ENCODE measurements around the gene TRDN.

The TRDN gene

DNA sequence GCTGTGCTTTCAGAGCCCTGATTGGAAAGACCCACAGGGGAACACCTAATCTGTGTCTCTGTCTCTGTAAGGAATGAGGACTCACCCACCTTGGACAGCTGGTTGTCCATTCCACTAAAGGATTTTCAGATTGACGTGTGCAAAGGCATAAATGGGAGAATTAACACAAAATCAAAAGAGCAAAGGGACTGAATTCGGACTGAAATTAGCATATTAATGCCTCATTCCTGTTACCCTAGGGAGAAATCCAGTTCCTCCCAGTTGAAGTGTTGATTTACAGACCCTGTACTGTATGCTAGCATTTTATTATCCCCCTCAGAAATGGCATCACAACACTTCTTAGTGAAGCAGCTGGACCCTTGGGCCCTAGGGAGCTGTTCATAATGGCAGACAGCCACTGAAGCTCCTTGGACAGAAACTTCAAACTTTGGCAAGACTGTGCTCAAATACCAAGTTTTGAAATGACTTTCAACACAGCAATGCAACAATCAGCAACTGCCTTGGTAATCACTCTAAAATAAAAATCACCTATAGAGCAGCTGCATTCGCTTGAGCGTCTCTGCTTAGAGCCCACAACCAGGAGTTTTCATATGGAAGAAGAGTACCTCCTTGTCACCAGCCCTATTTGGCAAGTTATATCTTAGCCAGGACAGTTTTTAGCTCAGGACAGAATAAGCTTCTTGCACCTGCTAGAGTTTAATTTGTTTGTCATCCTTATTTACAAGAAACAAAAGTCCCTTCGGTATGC is 118.1 kb downstream of the TRDN start:
- Histone ChIP-seq H3K27me3 (ENCODE audit: control insufficient read depth, low read length) (no peaks in the 10 kb centered on the region), H3K4me2 (ENCODE audit: low read length) (no peak overlapping the region), H3K36me3 (ENCODE audit: control insufficient read depth, low read length) (no peaks in the 10 kb centered on the region), H4K20me1 (ENCODE audit: control insufficient read depth, insufficient read depth, low read depth, low read length) (no peaks in the 10 kb centered on the region), H3K4me3 (ENCODE audit: low read length) (no peak overlapping the region), H3K9me2 (replicated peaks; ENCODE audit: control insufficient read depth, low read length) (no peaks in the 10 kb centered on the region), H3F3A (ENCODE audit: control insufficient read depth, insufficient read depth) (no peaks in the 10 kb centered on the region), H3K79me2 (ENCODE audit: control insufficient read depth, low read length) (no peaks in the 10 kb centered on the region), H3K27ac (ENCODE audit: low read depth, low read length) (no peak overlapping the region), H3K9me3 (ENCODE audit: control insufficient read depth, insufficient read depth, low read length) (no peaks in the 10 kb centered on the region; the same call in 1 of the 2 replicates), H3K4me1 (ENCODE audit: control insufficient read depth, low read length) (no peaks in the 10 kb centered on the region)
- no peak for TF ChIP-seq EZH2phosphoT487 (IDR thresholded peaks at IDR 0.05; ENCODE audit: borderline replicate concordance, low read length)
- TF ChIP-seq, protein P1, sequence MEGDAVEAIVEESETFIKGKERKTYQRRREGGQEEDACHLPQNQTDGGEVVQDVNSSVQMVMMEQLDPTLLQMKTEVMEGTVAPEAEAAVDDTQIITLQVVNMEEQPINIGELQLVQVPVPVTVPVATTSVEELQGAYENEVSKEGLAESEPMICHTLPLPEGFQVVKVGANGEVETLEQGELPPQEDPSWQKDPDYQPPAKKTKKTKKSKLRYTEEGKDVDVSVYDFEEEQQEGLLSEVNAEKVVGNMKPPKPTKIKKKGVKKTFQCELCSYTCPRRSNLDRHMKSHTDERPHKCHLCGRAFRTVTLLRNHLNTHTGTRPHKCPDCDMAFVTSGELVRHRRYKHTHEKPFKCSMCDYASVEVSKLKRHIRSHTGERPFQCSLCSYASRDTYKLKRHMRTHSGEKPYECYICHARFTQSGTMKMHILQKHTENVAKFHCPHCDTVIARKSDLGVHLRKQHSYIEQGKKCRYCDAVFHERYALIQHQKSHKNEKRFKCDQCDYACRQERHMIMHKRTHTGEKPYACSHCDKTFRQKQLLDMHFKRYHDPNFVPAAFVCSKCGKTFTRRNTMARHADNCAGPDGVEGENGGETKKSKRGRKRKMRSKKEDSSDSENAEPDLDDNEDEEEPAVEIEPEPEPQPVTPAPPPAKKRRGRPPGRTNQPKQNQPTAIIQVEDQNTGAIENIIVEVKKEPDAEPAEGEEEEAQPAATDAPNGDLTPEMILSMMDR (IDR thresholded peaks at IDR 0.05; ENCODE audit: low read depth, low read length, poor library complexity, severe bottlenecking): no peak

DNA sequence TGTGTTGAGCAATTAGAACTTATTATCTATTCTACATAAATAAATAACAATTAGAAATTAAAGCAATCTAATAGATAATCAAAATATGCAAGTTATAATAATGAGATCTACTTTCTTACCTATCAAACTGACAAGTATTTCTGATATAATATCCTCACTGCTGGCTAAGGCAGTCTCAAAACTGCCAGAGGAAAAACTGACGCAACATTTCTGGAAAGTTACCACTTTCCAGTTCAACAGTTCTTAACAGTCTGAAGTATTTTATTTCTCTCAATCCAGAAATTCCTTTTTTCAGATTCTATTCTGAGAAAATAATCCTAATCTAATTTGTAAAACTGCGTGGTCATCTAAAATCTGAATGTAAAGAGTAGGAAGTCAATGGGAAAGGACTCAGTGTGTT is 121.0 kb downstream of the TRDN start:
- no peak overlapping the region for H3K4me3 ChIP-seq (ENCODE audit: low read length)
- H3K27me3 ChIP-seq (ENCODE audit: control insufficient read depth, low read length): no peaks in the 10 kb centered on the region
- H3K4me1 ChIP-seq (ENCODE audit: control insufficient read depth, low read length): no peaks in the 10 kb centered on the region
- TF ChIP-seq EZH2phosphoT487 (IDR thresholded peaks at IDR 0.05; ENCODE audit: borderline replicate concordance, low read length): no peak
- TF ChIP-seq, protein P1 (IDR thresholded peaks at IDR 0.05; ENCODE audit: low read depth, low read length, poor library complexity, severe bottlenecking): no peak
- H3K9me2 ChIP-seq (replicated peaks; ENCODE audit: control insufficient read depth, low read length): no peaks in the 10 kb centered on the region
- no peaks in the 10 kb centered on the region for H3K9me3 ChIP-seq (ENCODE audit: control insufficient read depth, insufficient read depth, low read length)
- no peak overlapping the region for H3K4me2 ChIP-seq (ENCODE audit: low read length)
- no peaks in the 10 kb centered on the region for H3K79me2 ChIP-seq (ENCODE audit: control insufficient read depth, low read length)
- no peaks in the 10 kb centered on the region for H4K20me1 ChIP-seq (ENCODE audit: control insufficient read depth, insufficient read depth, low read depth, low read length)
- H3F3A ChIP-seq (ENCODE audit: control insufficient read depth, insufficient read depth): no peaks in the 10 kb centered on the region
- H3K27ac ChIP-seq (ENCODE audit: low read depth, low read length): no peak overlapping the region
- no peaks in the 10 kb centered on the region for H3K36me3 ChIP-seq (ENCODE audit: control insufficient read depth, low read length)

DNA sequence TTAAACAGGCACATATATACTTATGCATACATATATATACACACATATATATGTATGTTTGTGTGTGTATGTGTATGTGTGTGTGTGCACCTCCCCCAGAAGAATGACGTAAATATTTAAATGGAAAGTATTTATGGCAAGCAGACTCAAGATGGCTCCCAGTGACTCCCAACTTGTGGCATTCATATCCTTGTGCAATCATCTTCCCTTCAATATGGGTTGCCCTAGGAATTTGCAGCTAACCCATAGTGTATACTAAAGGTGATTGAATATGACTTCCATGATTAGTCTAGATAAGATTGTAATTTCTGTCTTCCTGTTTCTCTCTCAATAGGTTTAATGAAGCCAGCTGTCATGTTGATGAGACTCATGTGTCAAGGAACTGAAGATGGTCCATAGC is 127.6 kb downstream of the TRDN start:
- Histone ChIP-seq H3K9me3 (ENCODE audit: control insufficient read depth, insufficient read depth, low read length) (no peaks in the 10 kb centered on the region), H3F3A (ENCODE audit: control insufficient read depth, insufficient read depth) (no peaks in the 10 kb centered on the region), H3K27ac (ENCODE audit: low read depth, low read length) (no peak overlapping the region), H3K79me2 (ENCODE audit: control insufficient read depth, low read length) (no peaks in the 10 kb centered on the region), H4K20me1 (ENCODE audit: control insufficient read depth, insufficient read depth, low read depth, low read length) (no peaks in the 10 kb centered on the region), H3K4me2 (ENCODE audit: low read length) (no peak overlapping the region), H3K36me3 (ENCODE audit: control insufficient read depth, low read length) (no peaks in the 10 kb centered on the region), H3K4me1 (ENCODE audit: control insufficient read depth, low read length) (no peaks in the 10 kb centered on the region), H3K4me3 (ENCODE audit: low read length) (no peak overlapping the region), H3K9me2 (replicated peaks; ENCODE audit: control insufficient read depth, low read length) (no peaks in the 10 kb centered on the region), H3K27me3 (ENCODE audit: control insufficient read depth, low read length) (no peaks in the 10 kb centered on the region)
- TF ChIP-seq, protein P1 (IDR thresholded peaks at IDR 0.05; ENCODE audit: low read depth, low read length, poor library complexity, severe bottlenecking): no peak
- TF ChIP-seq EZH2phosphoT487 (IDR thresholded peaks at IDR 0.05; ENCODE audit: borderline replicate concordance, low read length): no peak

Measured in DOHH2 (cell line).